GM11168 (cell line): Measurements from ENCODE around the gene PLD5.
"Not testable (repeated sequence)": the region's sequence is repeated elsewhere in the genome, so short reads cannot be mapped to it uniquely, and the experiment has no call there.

ENCODE experiments used
- in situ Hi-C: fragments of 300-500 bp; cut with MboI; formaldehyde crosslinking; loops from one replicate; pipeline ENCODE4 v1.12.0; 2022; ENCODE audit warnings: low sequenced_read_pairs; ENCODE audit not compliant: unreplicated experiment

Gene PLD5

DNA sequence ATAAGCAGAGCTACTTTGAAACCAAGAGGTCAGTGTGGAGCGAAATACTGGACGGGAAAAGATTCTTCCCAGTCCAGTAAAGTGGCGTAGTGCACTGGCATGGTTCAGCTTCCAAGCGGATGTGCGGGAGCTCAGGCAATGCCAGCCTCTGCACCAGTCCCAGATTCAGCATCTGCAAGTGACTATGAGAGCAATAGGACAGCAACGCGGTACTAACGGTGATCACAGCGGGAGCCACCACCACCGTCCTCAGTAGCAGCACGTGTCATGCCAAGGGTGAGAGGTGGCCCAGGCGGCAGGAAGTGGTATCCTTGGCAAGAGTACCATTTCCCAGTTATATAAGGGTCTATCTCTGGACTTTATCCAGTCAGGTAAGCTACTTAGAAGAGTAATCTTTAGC, 17.8 kb downstream of the PLD5 start:
- in situ Hi-C loops: no loop called here

DNA sequence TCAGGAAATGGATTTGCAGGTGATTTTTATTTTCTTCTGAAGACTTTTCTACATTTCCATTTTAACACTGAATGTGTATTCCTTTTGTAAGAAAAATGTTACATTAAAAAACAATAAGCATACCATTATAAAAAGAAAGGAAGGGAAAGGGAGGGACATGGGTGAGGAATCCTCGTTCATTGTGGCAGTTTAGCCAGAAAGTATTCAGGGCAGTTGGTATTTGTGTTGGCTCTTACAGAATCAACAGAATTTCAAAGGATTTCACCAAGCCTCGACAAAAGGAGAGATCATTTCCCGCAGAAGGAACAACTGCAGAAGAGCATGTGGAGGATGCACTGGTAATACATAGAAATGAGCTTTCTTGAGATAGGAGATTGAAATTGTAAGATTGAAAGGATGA, 35.0 kb downstream of the PLD5 start:
- in situ Hi-C loops: no loop called here

DNA sequence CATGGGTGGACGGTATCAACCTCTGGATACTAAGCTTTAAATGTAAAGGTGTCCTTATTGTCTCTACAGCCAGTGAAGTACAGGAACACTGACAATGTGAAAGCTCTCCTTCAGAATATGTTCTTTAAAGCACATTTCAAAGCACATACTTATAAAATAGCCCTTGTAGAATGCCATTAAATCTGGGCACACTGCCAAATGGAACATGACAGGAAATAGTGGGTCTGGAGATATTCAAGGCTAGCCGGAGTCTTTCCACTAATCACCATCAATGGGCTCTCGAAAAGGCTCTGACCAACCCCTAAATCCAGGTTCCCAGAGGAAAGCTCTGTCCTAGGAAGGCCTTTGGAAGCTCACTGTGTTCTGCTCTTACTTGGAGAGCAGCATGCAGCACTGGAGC, 46.6 kb downstream of the PLD5 start:
- in situ Hi-C loops: no loop called here

DNA sequence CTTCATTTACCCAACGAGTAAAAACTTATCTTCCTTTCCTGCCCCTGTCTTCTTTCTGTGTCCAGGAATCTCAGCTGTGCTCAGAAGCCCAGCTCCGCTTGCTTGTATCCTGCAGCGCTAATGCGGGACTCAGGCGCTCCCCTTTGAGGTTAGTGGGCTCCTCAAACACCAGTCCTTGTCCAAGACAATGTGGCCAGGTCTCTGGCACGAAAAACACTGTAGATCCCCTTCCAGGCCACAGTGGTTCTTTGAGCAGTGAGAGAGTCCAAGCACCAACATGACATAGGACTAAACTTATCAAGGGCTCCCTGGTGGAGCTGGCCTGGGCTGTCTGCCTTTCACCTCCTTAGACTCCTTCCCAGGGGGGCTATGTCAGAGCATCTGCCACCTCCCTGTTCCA, 53.7 kb downstream of the PLD5 start:
- in situ Hi-C loops: no loop called here

DNA sequence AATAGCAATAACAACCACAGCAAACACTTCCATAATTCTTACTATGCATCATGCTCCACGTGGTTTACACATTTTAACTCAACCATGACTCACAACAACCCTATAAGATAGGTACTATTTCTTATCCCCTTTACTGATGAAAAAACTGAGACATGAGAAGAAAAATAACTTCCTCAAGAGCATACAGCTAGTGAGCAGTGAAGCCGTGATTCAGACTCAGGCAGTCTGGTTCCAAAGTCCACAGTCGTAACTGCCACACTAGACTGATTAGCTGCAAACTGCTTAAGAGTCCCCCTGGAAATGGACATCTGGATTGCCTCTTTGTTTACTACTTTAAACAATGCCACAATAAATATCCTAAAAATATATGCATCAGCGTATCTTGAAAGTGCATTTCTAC, 55.7 kb downstream of the PLD5 start:
- in situ Hi-C loops: no loop called here

DNA sequence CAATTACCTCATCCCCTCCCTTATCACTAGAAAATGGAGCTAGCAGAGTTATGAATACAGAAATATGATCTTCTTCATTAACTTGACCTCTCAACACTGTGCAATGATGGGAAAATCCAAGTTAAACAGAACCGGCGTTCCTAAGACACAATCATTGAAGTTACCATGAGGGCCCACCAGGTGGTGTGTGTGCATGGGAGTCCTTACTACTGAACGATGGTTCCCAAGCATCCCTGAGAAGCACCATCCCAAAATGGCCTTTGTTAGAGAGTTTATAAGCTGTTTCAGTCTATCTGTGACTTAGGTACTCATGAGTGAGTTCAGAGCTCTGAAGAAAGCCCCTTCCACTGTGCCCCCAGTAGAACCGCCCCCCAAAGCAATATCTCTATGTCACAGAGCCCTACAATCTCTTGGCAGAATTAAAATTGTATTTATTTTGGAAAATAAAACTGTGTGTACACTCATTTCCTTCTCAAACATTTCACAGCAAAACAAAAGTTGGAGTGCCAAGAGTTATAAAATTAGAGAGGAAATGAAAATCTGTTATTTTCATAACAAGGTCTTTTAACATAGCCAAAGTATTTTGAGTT, 56.8 kb downstream of the PLD5 start:
- in situ Hi-C loops: no loop called here

DNA sequence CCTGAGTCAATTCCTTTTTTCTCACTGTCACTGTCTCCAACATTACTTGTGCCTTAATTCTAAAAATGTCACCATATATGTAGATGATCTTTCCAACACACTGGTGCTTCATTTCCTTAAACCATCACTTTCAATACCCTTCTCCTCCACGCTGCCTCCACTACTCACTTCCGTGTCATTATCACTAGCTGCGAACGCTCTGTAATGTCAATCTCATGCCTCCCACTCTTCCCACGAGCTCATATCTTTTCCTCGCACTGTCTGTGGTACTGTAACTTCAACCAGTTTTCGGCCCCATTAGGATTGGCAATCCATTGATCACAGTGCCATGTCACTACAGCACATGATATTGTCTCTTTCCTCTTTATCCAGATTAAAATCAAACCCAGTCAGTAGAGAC, 61.6 kb downstream of the PLD5 start:
- in situ Hi-C loops: no loop called here

DNA sequence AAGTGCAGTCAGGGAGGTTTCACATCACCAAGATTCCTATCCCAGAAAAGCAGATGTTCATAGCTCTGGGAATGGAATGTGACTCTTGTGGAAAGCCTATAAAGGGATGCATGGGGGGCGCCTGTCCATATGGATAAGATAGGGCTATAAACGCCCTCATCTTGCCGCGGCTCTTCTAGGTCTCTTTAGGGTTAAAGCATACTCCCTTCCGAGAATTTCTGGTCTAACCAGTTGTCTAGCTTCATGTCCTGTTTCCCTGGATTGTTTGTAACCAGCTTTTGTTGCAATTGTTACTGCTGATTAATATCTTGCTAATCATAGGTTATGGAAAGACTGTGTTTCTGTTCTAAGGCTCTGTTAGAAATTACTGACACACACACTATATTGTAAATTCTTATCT, 64.8 kb downstream of the PLD5 start:
- in situ Hi-C loops: not testable (repeated sequence)

DNA sequence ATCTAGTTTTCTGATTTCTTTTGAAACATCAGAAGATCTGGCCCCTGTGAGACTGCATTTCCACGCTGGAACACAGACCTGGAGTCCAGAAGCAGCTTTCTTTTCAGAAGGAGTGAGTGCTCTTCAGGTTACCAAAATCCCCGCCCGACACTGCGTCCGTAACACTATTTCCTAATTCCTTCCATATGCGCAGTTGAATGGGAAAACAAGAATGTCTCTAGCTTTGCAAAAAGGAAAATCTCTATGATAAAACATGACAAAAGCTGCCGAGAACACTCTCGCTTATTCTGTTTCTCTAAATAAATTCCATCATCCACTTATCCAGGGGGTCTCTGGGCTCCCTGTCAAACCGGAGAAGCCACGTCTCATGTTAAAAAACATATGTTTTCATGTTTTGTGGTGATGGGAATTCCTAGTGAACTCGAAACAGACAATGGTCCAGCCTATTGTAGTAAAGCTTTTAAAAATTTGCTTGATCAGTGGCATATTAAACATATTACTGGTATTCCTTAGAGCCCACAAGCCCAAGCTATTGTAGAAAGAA, 67.7 kb downstream of the PLD5 start:
- in situ Hi-C loops: no loop called here

DNA sequence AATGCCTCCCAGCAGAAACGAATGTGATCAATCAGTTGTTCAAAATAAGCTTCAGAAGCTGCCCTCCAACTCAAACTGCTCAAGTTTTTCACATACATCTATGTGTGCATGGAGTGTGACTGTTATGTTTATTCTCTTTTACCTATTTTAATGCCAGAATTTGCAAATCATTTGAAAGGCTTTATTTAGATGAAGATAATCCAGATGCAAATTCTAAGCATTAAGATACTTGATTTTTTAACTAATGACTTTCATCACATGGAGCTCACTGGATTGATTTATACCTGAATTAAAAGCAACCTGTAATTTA, 69.5 kb downstream of the PLD5 start:
- in situ Hi-C loops: no loop called here

DNA sequence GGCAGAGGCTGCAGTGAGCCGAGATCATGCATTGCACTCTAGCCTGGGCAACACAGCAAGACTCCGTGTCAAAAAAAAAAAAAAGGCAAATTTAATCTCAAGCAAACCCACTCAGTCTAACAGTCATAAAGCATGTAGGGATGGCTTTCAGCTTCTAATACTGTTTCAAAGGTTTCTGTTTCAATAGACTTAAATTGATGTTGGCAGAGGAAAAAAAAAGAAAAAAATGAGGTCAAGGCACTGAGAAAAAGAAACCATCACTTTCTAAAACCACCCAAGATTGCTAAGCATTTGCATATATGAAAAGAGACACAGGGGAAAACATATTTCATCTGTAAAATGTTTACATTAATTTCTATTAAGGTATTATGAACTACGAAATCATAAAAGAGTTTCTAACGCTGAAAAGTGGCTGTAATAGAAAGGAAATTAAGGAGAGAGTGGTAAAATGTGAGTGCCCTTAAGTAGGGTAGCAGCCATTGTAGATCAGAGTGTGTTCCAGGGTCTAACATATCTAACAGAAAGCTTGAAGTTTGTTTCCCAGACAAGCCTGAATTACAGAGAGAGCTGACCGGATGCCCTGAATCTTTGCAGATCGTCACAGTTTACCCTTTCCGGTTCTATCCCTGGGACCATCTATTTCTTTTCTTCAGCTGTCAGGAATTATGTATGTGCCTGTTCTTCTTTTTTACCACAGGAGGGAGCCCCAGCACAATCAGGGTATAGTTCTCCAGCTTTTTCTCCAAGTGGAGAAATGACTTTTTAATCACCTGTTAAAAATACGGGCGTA, 70.0 kb downstream of the PLD5 start:
- in situ Hi-C loops: no loop called here

DNA sequence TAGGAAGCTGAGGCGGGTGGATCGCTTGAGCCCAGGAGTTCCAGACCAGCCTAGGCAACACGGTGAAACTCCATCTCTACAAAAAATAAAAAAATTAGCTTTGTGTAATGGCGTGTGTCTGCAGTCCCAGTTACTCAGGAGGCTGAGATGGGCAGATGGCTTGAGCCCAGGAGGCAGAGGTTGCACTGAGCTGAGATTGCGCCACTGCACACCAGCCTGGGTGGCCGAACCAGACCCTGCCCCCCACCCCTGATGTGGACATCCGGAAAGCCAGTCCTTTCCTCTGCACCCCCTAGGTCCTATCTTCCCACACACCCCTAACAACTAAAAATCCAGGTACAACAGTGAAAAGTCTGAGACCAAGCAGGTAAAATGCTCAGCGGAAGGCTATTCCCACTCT, 71.9 kb downstream of the PLD5 start:
- in situ Hi-C loops: no loop called here

DNA sequence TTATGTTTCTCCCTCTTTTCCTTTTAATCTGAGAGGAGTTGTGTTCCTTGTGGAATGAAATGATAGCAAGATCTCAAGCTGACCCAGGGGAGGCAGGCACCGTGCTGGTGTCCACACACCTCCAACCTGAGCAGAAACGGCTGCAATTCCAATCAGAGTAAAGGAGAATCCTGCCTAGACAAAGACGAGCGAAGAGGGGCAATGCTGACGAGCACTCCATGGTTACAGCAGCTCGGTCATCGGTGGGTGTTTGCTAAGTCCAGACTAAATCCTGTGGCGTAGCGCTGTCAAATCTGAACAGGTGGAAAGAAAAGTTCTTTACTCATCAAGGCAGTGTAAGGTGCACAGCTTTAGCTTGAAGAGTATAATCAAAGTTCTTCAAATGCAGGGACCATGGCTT, 74.8 kb downstream of the PLD5 start:
- in situ Hi-C loops: no loop called here

DNA sequence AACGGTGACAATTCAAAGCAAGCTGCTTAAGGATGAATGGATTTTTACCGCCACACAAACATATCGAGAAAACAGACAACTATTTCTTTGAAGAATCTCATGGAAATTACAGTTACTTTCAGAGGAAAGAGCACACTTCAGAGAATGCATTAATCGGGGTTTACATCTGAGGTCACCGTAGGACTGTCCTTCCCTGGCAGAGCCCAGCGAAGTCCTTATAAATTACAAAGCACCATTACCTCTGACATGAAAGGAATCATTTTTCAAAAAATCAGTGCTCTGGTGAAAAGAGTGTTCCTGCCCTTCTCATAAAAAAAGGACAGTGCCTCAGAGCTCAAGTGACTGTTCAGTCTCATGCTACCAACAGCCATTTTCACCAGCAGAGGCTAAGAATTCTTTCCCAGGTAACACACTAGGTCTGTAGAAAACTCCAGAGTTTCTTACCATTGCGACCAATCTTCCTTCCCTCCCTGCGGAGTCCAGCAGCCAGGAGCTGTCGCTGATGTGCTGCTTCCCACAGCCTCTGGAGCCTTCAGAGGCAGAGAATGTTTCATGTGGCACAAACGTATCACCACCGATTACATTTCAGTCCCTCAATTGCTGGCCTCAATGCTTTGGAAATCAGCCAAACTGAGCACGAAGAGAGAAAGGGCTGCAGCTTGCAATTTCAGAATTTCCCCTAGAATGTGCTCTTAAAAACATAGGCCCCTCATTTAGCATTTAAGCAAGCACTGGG, 75.4 kb downstream of the PLD5 start:
- in situ Hi-C loops: no loop called here

DNA sequence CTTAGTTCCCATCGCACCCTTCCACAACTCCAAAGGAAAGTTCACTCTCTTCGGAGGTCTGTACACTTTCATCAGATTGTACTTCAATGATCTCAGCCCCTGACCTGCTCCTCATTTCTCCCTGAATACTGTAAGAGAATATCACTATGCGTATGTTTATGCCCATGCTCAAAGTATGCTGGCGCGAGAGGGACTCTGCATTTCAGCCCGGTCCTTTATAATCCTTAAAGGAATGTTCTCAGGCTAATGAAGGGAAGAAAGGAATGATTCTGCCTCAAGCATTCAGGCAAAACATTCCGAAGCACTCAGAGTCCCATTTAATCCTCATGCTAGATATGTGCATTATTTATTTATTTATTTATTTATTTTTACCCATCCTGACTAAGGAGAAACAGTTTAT, 76.8 kb downstream of the PLD5 start:
- in situ Hi-C loops: no loop called here

DNA sequence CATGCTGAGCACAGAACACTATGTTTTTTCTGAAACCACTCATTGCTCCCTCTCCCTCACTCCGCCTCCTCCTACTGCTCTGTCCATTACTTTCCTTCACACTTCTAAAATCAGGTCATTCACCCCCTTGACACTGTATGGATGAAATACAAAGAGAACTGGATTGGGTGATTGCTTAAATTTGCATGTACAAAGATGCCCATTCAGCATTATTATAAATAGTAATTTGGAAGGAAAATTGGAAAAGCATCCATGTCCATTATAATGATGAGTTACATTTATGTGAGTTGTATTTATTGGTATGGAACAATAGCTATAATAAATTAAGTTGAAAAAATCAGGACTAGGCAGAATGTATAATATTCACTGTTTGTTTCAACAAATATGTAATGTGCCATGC, 83.7 kb downstream of the PLD5 start:
- in situ Hi-C loops: no loop called here

DNA sequence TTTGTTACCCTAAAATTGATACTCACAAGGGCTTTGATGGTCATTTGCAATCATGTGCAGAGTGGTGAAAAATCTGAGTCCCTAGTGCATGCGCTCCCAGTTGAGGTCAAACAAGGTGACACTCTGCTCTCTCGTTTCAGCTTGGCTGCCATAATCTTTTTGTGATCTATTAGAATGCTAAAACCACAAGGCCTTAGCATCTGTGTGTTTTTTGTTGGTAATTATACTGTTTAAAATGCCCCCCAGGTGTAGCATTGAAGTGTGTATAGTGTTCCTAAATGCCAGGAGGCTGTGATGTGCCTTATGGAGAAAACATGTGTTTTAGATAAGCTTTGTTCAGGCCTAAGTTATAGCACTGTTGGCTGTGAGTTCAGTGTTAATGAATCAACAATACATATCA, 89.3 kb downstream of the PLD5 start:
- in situ Hi-C loops: no loop called here

DNA sequence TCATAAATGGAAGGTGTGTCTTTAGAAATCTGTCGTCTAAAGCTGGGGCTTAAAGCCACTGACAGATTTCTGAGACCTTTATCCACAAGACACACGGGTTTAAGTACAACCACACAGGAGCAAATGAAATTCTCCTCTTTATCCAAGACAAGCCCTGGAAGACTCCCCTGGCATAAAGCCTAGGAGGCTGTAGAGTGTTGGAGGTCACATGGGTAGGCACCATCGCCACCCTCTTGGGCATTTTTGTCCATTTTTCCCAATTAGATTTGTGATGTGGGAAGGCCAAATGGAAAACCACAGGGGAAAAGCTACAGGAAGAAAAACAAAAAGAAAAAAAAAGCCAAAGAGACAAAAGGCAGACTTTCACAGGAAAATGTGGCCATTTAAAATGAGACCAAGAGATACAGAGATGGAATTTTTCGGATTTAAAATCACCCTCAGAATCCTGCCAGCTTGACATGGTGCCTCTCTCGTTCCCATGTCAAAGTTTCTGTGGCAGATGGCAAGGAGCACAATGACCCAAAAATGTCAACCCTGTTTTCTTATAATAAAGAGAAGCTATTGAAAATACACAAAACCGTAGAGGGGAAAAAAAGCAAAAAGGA, 91.9 kb downstream of the PLD5 start:
- in situ Hi-C loops: no loop called here

DNA sequence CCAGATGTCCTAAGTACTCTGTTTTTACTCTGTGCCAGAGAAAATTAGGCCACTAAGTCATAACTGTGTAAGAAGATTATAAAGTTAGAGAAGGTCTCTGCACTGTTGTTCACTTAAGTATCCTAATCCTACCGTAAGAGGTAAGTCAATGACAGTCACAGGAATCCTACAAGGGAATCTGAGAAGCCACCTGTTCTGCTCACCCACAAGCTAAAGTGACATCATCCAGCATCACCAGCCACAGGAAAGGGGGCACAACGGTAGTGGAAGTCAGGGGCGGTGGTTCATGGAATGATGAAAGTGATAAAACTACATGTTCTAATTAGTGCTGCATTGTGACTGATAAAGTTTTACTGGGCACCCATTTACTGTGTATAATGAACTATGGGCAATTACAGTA, 92.7 kb downstream of the PLD5 start:
- in situ Hi-C loops: no loop called here

DNA sequence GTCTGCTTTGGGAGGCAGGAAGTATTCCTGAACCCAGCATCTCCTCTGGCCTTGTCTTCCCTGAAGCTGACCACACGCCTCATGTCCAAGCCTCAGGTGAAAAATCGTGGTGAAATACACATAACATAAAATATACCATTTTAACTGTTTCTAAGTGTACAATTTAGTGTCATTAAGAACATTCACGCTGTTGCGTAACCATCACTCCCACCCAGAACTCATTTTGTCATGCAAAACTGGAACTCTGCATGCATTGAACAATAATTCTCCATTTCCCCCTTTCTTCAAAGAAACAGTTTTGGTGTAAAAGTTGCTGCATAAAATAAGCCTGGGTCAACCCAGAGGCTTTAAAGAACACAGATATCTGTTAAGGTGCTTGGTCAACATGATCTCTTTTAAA, 93.5 kb downstream of the PLD5 start:
- in situ Hi-C loops: no loop called here
